Activated T-helper 2 cell treated with anti-CD3 and anti-CD28 coated beads, Interferon-gamma antibody, Interleukin-2, Interleukin-4, amounts not matched to agents 10 μg/mL and 5 μg/mL and 100 μg/mL, durations not matched to agents 14 hours and 24 hours and 36 hours (primary cell): ENCODE data around the gene PLSCR3. TPM values are rescaled to one million over a fixed set of nuclear protein-coding genes. Genes with fewer than 3 reads are reported as not detected.

Experiments used
- DNase-seq: peaks from one replicate; pipeline ENCODE4 v3.0.0; 2021; ENCODE audit warnings: low spot score
- H3K27ac Mint-ChIP-seq: one replicate; pipeline ENCODE4 v1.8.0; 2021; ENCODE audit warnings: mixed read lengths
- H3K27me3 Mint-ChIP-seq: one replicate; pipeline ENCODE4 v1.8.0; 2021; ENCODE audit warnings: low read depth, mixed read lengths
- H3K36me3 Mint-ChIP-seq: one replicate; pipeline ENCODE4 v1.8.0; 2021; ENCODE audit warnings: low read depth, mixed read lengths
- H3K4me1 Mint-ChIP-seq: one replicate; pipeline ENCODE4 v1.8.0; 2021; ENCODE audit warnings: low read depth, mixed read lengths
- H3K4me3 Mint-ChIP-seq: one replicate; pipeline ENCODE4 v1.8.0; 2021; ENCODE audit warnings: low read depth, mild to moderate bottlenecking, moderate library complexity, mixed read lengths
- H3K9me3 Mint-ChIP-seq: one replicate; pipeline ENCODE4 v1.8.0; 2021; ENCODE audit warnings: mixed read lengths
- intact Hi-C: fragments of 100-400 bp; cut with micrococcal nuclease; formaldehyde crosslinking; loops from one replicate; pipeline ENCODE4 v1.15.1; 2023
- total RNA-seq: library from RNA; stranded (reverse); gene quantifications from 2 replicates; pipeline ENCODE4 v1.2.3, GENCODE V29; 2022

Gene PLSCR3
- total RNA-seq, 1 donor from 2014 or later, result 75.4 TPM

DNA sequence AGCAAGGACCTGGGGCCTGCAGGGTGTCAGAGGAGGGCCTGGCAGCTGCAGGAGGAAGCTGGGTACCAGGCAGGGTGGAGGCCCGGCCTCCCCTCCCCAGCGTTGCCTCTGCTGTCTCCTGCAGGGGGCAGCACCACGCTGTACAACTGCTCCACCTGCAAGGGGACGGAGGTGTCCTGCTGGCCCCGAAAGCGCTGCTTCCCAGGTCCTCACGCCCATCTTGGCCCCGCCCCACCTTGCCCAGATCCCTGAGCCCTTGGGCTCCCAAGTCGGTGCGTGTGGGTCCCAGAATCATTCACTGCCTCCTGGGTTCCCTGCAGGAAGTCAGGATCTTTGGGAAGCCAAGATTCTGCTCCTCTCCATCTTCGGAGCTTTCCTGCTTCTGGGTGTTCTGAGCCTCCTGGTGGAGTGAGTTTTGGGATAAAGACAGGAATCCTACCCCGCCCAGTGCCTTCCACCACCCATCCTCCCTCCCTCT lies 38.2 kb downstream of the PLSCR3 start:
- intact Hi-C loops, result loop anchor here (1.0 kb wide), 2 partner anchors 81 to 205 kb away; partner anchors contain the start of gene SENP3
- H3K9me3 Mint-ChIP-seq, result no peaks in the 10 kb centered on the region
- peak; percentile 79 for DNase-seq
- H3K27me3 Mint-ChIP-seq, result no peaks in the 10 kb centered on the region
- no peak overlapping the region for H3K4me3 Mint-ChIP-seq
- no peak overlapping the region for H3K27ac Mint-ChIP-seq
- peaks cover 21% of the 10 kb centered on the region for H3K4me1 Mint-ChIP-seq
- H3K36me3 Mint-ChIP-seq, result peaks cover 14% of the 10 kb centered on the region

- intact Hi-C loops, result no loop called here
- H3K4me3 Mint-ChIP-seq, result no peak overlapping the region
- peaks cover 21% of the 10 kb centered on the region for H3K4me1 Mint-ChIP-seq
- H3K36me3 Mint-ChIP-seq, result peaks cover 18% of the 10 kb centered on the region
- H3K27me3 Mint-ChIP-seq, result no peaks in the 10 kb centered on the region
- H3K27ac Mint-ChIP-seq, result no peak overlapping the region
- DNase-seq, result no peak
- H3K9me3 Mint-ChIP-seq, result no peaks in the 10 kb centered on the region
These were observed 38.8 kb downstream of the PLSCR3 start for GRCh38 chr17:7355573-7355972.

DNA sequence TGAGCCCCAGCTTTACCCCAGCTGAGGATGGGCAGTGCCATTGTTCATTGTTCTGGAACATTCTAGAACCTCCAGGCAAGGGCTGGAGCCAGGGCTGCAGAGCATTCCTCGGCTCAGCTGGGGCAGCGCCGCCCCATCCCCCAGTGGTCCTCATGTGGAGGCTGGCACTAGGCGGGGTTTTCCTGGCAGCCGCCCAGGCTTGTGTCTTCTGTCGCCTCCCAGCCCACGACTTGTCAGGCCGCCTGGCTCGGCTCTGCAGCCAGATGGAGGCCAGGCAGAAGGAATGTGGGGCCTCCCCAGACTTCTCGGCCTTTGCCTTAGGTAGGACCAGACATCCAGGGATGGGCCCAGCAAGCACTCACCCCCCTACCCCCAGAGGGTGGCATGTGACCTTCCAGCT lies 39.3 kb downstream of the PLSCR3 start, which contains the start of gene TMEM95:
TMEM95 (plus strand) TSS at position 104 of the 400 bp plus-strand sequence; CDS start at position 153, 49 bp downstream.
- intact Hi-C loops, result no loop called here
- Mint-ChIP-seq H3K27me3 (no peaks in the 10 kb centered on the region), H3K9me3 (no peaks in the 10 kb centered on the region), H3K27ac (peak within 1 kb of the TSS; percentile 64), H3K4me3 (peak within 1 kb of the TSS; percentile 33), H3K4me1 (peaks cover 21% of the 10 kb centered on the region), H3K36me3 (peaks cover 22% of the 10 kb centered on the region)
- DNase-seq, result no peak

- intact Hi-C loops, result loop anchor here (5.0 kb wide), 3 partner anchors 38 to 333 kb away; partner anchors contain the start of genes PLSCR3, TP53 and WRAP53
- H3K9me3 Mint-ChIP-seq, result no peaks in the 10 kb centered on the region
- H3K27ac Mint-ChIP-seq, result peak overlapping the region; percentile 64
- peaks cover 28% of the 10 kb centered on the region for H3K36me3 Mint-ChIP-seq
- H3K4me1 Mint-ChIP-seq, result peaks cover 26% of the 10 kb centered on the region
- no peaks in the 10 kb centered on the region for H3K27me3 Mint-ChIP-seq
- peak overlapping the region; percentile 33 for H3K4me3 Mint-ChIP-seq
- DNase-seq, result no peak
These were observed 40.0 kb downstream of the PLSCR3 start for GRCh38 chr17:7354262-7354843.

GRCh38 chr17:7352910-7353635 lies 41.3 kb downstream of the PLSCR3 start:
- DNase-seq, result no peak
- Mint-ChIP-seq H3K27ac (peak overlapping the region; percentile 87), H3K4me1 (peaks cover 28% of the 10 kb centered on the region), H3K36me3 (peaks cover 39% of the 10 kb centered on the region), H3K4me3 (peak overlapping the region; percentile 90), H3K9me3 (no peaks in the 10 kb centered on the region), H3K27me3 (no peaks in the 10 kb centered on the region)
- intact Hi-C loops, result loop anchor here (5.0 kb wide), 3 partner anchors 39 to 334 kb away; partner anchors contain the start of genes PLSCR3, TP53 and WRAP53

- Mint-ChIP-seq H3K27ac (peak overlapping the region; percentile 87), H3K4me1 (peaks cover 28% of the 10 kb centered on the region), H3K4me3 (peak overlapping the region; percentile 90), H3K36me3 (peaks cover 45% of the 10 kb centered on the region), H3K27me3 (no peaks in the 10 kb centered on the region), H3K9me3 (no peaks in the 10 kb centered on the region)
- no peak for DNase-seq
- intact Hi-C loops, result loop anchor here (5.0 kb wide), 3 partner anchors 40 to 335 kb away; partner anchors contain the start of genes PLSCR3, TP53 and WRAP53
These were observed 41.8 kb downstream of the PLSCR3 start for GRCh38 chr17:7352503-7352889.

GRCh38 chr17:7351665-7352502 lies 42.4 kb downstream of the PLSCR3 start, which contains the start of gene KCTD11:
KCTD11 (plus strand) TSS chr17:7352162.
- intact Hi-C loops, result loop anchor here (2.0 to 5.0 kb wide), 4 partner anchors 15 to 335 kb away; partner anchors contain the start of genes ACAP1, PLSCR3, TP53 and WRAP53
- Mint-ChIP-seq H3K9me3 (no peaks in the 10 kb centered on the region), H3K27me3 (no peaks in the 10 kb centered on the region), H3K36me3 (peaks cover 50% of the 10 kb centered on the region), H3K4me3 (peak within 1 kb of the TSS; percentile 90), H3K4me1 (peaks cover 32% of the 10 kb centered on the region), H3K27ac (peak within 1 kb of the TSS; percentile 87)
- DNase-seq, result peak; percentile 74

GRCh38 chr17:7348478-7349242 lies 45.7 kb downstream of the PLSCR3 start:
- intact Hi-C loops, result no loop called here
- Mint-ChIP-seq H3K27ac (peak overlapping the region; percentile 63), H3K9me3 (no peaks in the 10 kb centered on the region), H3K36me3 (peaks cover 75% of the 10 kb centered on the region), H3K4me3 (no peak overlapping the region), H3K27me3 (no peaks in the 10 kb centered on the region), H3K4me1 (peaks cover 21% of the 10 kb centered on the region)
- DNase-seq, result no peak

DNA sequence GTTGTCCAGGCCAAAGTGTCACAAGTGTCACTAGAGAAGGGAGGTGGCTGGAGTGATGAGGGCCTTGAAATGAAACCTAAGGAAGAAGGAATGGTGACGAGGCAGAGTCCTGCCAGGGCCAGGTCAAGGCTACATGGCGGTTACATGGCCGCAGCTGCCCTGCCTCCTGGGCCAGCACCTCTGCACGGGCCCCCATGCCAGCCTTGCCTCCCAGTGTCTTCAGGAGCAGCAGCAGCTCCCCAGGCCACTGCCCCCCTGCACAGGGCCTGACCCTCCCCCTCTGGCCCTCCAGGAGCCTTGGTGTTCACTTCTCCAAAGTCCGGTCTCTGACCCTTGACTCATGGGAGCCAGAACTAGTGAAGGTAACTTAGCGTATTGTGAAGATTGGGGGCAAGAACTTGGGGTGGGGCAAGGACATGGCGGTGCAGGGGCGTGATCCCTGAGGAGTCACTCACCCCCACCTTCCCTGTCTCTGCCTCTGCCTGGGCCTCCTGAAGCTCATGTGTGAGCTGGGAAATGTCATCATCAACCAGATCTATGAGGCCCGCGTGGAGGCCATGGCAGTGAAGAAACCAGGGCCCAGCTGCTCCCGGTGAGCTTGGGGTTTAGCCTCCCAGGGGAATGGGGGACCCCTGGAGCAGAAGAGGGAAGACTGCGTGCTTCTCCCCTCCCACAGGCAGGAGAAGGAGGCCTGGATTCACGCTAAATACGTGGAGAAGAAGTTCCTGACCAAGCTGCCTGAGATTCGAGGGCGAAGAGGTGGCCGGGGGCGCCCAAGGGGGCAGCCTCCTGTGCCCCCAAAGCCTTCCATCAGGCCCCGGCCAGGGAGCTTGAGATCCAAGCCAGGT lies 46.5 kb downstream of the PLSCR3 start:
- Mint-ChIP-seq H3K36me3 (peaks cover 80% of the 10 kb centered on the region), H3K4me1 (peaks cover 19% of the 10 kb centered on the region), H3K4me3 (no peak overlapping the region), H3K27ac (no peak overlapping the region), H3K9me3 (no peaks in the 10 kb centered on the region), H3K27me3 (no peaks in the 10 kb centered on the region)
- intact Hi-C loops, result no loop called here
- no peak for DNase-seq

DNA sequence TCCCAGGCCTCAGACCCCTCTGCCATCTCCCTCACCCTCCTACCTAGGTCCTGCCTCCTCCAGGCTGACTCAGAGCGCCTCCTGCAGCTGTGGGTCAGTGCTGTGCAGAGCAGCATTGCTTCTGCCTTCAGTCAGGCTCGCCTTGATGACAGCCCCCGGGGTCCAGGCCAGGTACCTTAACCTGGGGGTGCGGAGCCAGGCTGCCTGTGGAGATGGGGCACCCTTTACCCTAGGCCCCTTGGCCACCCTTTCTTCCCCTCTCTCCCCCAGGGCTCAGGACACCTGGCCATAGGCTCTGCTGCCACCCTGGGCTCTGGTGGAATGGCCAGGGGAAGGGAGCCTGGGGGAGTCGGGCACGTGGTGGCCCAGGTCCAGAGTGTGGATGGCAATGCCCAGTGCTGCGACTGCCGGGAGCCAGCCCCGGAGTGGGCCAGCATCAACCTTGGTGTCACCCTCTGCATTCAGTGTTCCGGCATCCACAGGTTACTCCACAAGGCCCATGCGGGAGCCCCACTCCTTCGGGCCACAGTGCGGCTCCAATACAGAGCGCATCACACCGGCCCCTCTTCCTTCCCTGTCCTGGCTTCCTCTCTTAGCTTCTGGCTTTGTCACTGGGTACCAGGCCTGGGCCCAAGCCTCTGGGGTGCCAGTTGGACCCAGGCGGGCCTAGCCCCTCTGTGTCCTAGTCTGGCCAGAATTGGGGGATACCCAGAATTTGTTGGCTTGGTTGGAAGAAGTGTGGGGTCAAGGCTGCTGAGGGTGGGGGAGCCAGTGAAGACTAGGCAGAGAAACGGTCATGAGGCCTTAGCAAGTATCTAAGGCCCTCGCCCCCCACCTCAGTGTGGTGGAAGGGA lies 47.3 kb downstream of the PLSCR3 start:
- no peaks in the 10 kb centered on the region for H3K9me3 Mint-ChIP-seq
- intact Hi-C loops, result no loop called here
- DNase-seq, result no peak
- H3K36me3 Mint-ChIP-seq, result peaks cover 77% of the 10 kb centered on the region
- H3K4me1 Mint-ChIP-seq, result peaks cover 14% of the 10 kb centered on the region
- no peaks in the 10 kb centered on the region for H3K27me3 Mint-ChIP-seq
- H3K4me3 Mint-ChIP-seq, result no peak overlapping the region
- H3K27ac Mint-ChIP-seq, result no peak overlapping the region
